Kidney (tissue), 14 donors: Measurements from ENCODE around the gene SMIM14. TPM values are rescaled to one million over a fixed set of nuclear protein-coding genes. Genes with fewer than 3 reads are reported as not detected.

Experiments
- DNase-seq, 5 donors: peaks; one replicate each; pipeline ENCODE4 v3.0.0-alpha.2; 2013 to 2020
- FAIRE-seq: peaks from 2 replicates; lab custom pipeline; 2012; peaks lifted over from hg19 to GRCh38; lab: Jason Lieb, UNC
- H3K27ac ChIP-seq, 2 donors: one replicate each; pipeline ENCODE4 v1.7.0; 2013; ENCODE audit warnings: low read depth in 2 of 2, low read length in 2 of 2, inconsistent platforms in 1 of 2
- H3K27me3 ChIP-seq: one replicate; pipeline ENCODE4 v1.7.1; 2013; ENCODE audit warnings: low read length, inconsistent platforms; ENCODE audit not compliant: control insufficient read depth, insufficient read depth
- H3K36me3 ChIP-seq, 3 donors: one replicate each; pipeline versions ENCODE4 v1.7.0 to v1.7.1; 2013; ENCODE audit warnings: low read length in 3 of 3, control low read depth in 1 of 3, inconsistent platforms in 1 of 3; ENCODE audit not compliant: insufficient read depth in 3 of 3, control insufficient read depth in 2 of 3
- H3K4me1 ChIP-seq, 3 donors: one replicate each; pipeline versions ENCODE4 v1.7.0 to v1.7.1; 2013; ENCODE audit warnings: low read length in 3 of 3, inconsistent platforms in 1 of 3, low read depth in 1 of 3; ENCODE audit not compliant: control insufficient read depth in 2 of 3, insufficient read depth in 2 of 3
- H3K4me3 ChIP-seq, 3 donors: one replicate each; pipeline versions ENCODE4 v1.7.0 to v1.8.1; 2013; ENCODE audit warnings: low read length in 3 of 3, control low read depth in 1 of 3, inconsistent platforms in 1 of 3
- H3K9ac ChIP-seq, 3 donors: one replicate each; pipeline versions ENCODE4 v1.7.0 to v1.7.1; 2013; ENCODE audit warnings: low read length in 3 of 3, control low read depth in 1 of 3, inconsistent platforms in 1 of 3
- H3K9me3 ChIP-seq, 3 donors: one replicate each; pipeline versions ENCODE4 v1.7.0 to v1.7.1; 2013; ENCODE audit warnings: low read length in 3 of 3, control low read depth in 1 of 3, inconsistent platforms in 1 of 3; ENCODE audit not compliant: control insufficient read depth in 2 of 3, insufficient read depth in 1 of 3
- intact Hi-C: fragments of 100-400 bp; cut with DNase I; formaldehyde crosslinking; loops from one replicate; pipeline ENCODE4 v1.11.1; 2022
- polyA plus RNA-seq: library from polyadenylated mRNA; stranded (reverse); fragments of 350-450 nt; fragmentation: Illumina TruSeq; extraction: RNeasy Lipid Tissue Mini Kit (QIAGEN cat#74804); gene quantifications from one replicate; pipeline ENCODE4 v1.2.3, GENCODE V29; 2014; ENCODE audit warnings: low read depth, low replicate concordance; ENCODE audit not compliant: insufficient read depth
- total RNA-seq: library from RNA; stranded (reverse); fragmentation: NEBNext Ultra II Directional; extraction: Animal tissue kit (Norgen Biotek cat#: 25700); gene quantifications from one replicate; pipeline ENCODE4 v1.2.1, GENCODE V29; 2021
- TF ChIP-seq, protein P1 (sequence below): IDR thresholded peaks from 3 replicates; pipeline ENCODE4 v1.5.1; 2012; ENCODE audit warnings: mild to moderate bottlenecking, moderate library complexity, borderline replicate concordance; ENCODE audit not compliant: insufficient read depth; ENCODE audit errors: extremely low read depth
- donor health status: control.
- donor health status: control.
- donor health status: control.
- donor health status: control.
- donor health status: control.
- donor health status: DM: yes; HTN: yes; CAD: no.
- donor health status: Normal renal cell carcinoma (clear cell type).

The SMIM14 gene
- total and polyA plus RNA-seq, 2 donors from 2014 or later: 26.3 to 64.2 TPM

DNA sequence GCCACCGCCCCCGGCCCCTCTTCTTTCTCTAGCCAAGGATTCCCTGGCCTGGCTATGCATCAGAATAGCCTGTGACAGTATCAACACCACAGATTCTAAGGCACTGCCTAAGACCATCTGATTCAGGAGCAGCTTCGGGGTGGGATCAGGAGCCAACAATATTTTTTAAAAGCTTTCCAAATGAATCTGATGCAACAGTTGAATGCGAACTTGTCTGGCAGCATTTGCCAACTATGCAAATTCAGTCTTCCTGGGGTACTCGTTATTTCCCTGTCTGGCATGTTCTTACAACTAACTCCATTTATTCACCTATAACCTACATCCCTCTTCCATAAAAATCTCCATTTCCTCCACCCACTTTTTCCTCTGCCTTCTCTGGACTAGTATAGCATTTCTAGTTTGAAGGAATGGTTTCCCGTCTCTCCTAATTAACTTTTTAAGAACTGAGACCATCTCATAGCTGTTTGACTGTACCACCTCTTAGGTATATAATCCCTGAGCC lies 75.3 kb downstream of the SMIM14 start:
- intact Hi-C loops: no loop called here
- H3K27me3 ChIP-seq: no peaks in the 10 kb centered on the region
- peaks cover 0 to 4% (median 0%) of the 10 kb centered on the region in 3 donors for H3K36me3 ChIP-seq
- TF ChIP-seq, protein P1, sequence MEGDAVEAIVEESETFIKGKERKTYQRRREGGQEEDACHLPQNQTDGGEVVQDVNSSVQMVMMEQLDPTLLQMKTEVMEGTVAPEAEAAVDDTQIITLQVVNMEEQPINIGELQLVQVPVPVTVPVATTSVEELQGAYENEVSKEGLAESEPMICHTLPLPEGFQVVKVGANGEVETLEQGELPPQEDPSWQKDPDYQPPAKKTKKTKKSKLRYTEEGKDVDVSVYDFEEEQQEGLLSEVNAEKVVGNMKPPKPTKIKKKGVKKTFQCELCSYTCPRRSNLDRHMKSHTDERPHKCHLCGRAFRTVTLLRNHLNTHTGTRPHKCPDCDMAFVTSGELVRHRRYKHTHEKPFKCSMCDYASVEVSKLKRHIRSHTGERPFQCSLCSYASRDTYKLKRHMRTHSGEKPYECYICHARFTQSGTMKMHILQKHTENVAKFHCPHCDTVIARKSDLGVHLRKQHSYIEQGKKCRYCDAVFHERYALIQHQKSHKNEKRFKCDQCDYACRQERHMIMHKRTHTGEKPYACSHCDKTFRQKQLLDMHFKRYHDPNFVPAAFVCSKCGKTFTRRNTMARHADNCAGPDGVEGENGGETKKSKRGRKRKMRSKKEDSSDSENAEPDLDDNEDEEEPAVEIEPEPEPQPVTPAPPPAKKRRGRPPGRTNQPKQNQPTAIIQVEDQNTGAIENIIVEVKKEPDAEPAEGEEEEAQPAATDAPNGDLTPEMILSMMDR: no peak
- no peak overlapping the region for H3K4me3 ChIP-seq
- DNase-seq (no peak), FAIRE-seq (no peak)
- no peaks in the 10 kb centered on the region for H3K4me1 ChIP-seq
- H3K9ac ChIP-seq: no peak overlapping the region
- H3K27ac ChIP-seq: no peak overlapping the region
- H3K9me3 ChIP-seq: no peaks in the 10 kb centered on the region

DNA sequence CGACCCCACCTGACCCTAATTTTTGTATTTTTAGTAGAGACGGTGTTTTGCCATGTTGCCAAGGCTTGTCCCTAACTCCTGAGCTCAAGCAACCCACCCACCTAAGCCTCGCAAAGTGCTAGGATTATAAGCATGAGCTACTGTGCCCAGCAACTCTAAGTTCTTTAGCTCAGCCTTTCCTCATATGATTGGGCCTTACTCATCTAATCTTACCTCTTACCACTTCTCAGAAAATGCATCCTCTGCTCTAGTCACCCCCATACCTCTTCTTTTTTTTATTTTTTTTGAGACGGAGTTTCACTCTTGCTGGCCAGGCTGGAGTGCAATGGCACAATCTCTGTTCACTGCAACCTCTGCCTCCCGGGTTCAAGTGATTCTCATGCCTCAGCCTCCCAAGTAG lies 75.9 kb downstream of the SMIM14 start:
- DNase-seq: no peak
- intact Hi-C loops: no loop called here
- no peak for FAIRE-seq
- no peak overlapping the region for H3K4me3 ChIP-seq
- H3K36me3 ChIP-seq: peaks cover 0 to 4% (median 0%) of the 10 kb centered on the region in 3 donors
- H3K4me1 ChIP-seq: no peaks in the 10 kb centered on the region
- TF ChIP-seq, protein P1: no peak
- H3K27ac ChIP-seq: no peak overlapping the region
- H3K9ac ChIP-seq: no peak overlapping the region
- H3K27me3 ChIP-seq: no peaks in the 10 kb centered on the region
- no peaks in the 10 kb centered on the region for H3K9me3 ChIP-seq

DNA sequence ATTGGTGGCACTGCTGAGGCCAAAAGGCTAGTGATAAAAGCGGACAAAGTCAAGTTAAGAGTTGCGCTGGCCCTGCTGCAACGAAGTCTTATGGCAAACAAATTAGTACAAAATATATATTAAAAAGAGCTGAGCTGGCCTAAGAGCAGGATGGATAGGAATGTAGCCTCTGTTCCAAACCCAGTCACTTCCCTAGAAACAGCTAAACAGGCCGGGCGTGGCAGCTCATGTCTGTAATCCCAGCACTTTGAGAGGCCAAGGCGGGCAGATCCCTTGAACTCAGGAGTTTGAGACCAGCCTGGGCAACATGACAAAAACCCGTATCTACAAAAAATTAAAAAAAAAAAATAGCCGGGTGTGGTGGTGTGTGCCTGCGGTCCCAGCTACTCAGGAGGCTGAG lies 79.0 kb downstream of the SMIM14 start:
- peaks cover 0 to 3% (median 0%) of the 10 kb centered on the region in 3 donors for H3K36me3 ChIP-seq
- intact Hi-C loops: no loop called here
- no peak for DNase-seq
- H3K27ac ChIP-seq: no peak overlapping the region
- no peak overlapping the region for H3K9ac ChIP-seq
- H3K4me3 ChIP-seq: no peak overlapping the region
- H3K4me1 ChIP-seq: no peaks in the 10 kb centered on the region
- TF ChIP-seq, protein P1: no peak
- FAIRE-seq: no peak
- no peaks in the 10 kb centered on the region for H3K9me3 ChIP-seq
- H3K27me3 ChIP-seq: no peaks in the 10 kb centered on the region

DNA sequence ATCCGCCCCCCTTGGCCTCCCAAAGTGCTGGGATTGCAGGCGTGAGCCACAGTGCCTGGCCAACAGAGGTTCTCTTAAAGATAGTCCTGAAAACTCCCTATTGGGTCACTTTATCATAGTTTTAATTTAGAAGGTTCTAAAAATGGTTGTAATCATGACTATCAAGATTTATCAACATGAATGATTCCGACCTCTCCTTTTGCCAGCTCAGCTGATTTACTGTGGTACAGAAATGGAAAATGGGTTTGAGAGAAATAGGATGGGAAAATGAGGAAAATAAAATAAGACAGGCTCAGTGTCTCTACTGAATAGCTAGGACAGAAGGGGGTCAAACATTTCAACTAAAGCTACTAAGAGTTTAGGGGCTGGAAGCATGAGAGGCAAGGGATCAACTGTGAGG lies 83.2 kb downstream of the SMIM14 start:
- intact Hi-C loops: no loop called here
- TF ChIP-seq, protein P1: no peak
- Histone ChIP-seq H3K9ac (no peak overlapping the region), H3K36me3 (peaks cover 0 to 3% (median 0%) of the 10 kb centered on the region in 3 donors), H3K4me3 (no peak overlapping the region), H3K27ac (no peak overlapping the region), H3K4me1 (no peaks in the 10 kb centered on the region), H3K9me3 (no peaks in the 10 kb centered on the region), H3K27me3 (no peaks in the 10 kb centered on the region)
- no peak for FAIRE-seq
- no peak for DNase-seq
